HG03558 (cell line): Measurements from ENCODE around the gene LAIR2.
"Not testable (repeated sequence)": the region's sequence is repeated elsewhere in the genome, so short reads cannot be mapped to it uniquely, and the experiment has no call there.

ENCODE experiments used
- ATAC-seq: cut with Tn5 transposase; IDR thresholded peaks from one replicate; pipeline ENCODE4 v1.9.1; 2021; ENCODE audit warnings: moderate number of reproducible peaks; ENCODE audit not compliant: unreplicated experiment; ENCODE audit errors: extremely low read depth

Gene LAIR2

DNA sequence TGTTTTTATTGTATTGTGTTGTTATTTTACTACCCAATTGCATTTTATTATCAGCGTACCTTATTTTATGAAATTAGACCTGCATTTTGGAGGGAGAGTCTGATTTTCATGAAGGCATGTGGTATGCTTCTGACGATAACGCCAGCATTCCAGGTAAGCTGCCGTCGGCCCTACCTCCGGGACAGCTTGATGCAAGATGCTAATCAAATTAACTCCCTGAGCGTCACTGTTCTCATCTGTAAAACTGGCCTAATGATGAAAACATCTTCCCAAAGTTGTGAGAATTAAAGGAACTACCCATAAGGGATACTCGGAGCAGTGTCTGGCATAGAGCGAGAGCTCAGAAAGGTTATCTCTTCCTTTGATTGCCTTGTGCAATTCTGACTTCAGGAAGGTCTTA, 12.9 kb upstream of the LAIR2 start:
- no peak for ATAC-seq

DNA sequence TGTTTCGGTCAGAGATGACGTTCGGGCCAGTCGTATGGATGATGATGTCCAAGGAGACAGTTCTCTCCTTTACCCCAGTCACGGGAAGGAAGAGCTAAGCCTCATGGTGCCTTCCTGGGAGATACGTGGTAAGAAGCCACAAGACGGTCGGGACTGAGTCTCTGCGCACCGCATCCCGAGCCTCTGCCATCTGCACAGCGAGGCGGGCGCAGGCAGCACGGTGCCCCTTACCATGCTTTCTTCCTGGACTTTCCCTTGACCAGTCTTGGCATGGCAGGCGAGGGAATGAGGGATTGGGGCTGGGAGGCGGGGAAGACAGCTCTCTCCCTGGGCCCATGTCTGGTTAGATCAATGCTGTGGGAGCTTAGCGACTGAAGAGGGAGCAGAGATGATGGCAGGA, 10.1 kb upstream of the LAIR2 start:
- ATAC-seq, result no peak

DNA sequence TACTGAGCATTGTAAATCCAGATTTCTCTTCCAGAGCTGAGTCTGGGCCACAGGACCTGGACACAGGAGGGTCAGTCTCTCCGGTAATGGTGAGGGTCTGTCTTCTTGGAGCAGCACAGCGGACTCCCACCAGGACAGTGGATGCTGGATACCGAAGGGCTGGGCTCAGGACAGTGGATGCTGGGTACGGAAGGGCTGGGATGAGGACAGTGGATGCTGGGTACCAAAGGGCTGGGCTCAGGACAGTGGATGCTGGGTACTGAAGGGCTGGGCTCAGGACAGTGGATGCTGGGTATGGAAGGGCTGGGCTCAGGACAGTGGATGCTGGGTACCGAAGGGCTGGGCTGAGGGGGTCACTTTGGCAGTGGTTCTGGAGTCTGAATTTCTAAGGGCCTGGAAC, 9.6 kb upstream of the LAIR2 start:
- not testable (repeated sequence) for ATAC-seq

DNA sequence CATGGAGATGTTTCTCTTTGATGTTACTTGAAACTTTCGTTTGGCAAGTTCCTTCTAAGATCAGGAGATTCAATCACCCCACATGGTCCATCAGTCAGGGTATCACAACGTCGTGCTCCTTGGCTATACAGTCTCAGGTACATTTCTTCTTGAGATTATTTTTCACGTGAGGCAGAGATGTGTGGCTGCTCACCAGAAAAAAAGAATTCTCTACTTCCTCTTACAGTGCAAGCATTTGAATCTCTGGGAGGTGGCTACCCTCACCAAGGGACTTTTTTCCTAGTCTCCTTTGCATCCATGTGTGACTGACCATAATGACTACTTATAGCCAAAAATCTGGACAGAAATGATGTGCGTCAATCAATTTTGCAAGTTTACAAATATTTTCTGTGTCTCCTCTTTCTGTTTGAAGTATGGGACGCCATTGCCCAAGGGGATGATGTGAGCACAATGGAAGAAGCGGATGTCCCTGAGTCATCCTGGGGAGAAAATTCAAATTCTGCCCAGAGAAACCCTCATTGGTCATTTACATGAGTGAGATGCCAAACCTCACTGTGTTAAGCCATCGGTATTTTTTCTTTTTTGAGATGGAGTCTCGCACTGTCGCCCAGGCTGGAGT, 8.6 kb upstream of the LAIR2 start:
- no peak for ATAC-seq

DNA sequence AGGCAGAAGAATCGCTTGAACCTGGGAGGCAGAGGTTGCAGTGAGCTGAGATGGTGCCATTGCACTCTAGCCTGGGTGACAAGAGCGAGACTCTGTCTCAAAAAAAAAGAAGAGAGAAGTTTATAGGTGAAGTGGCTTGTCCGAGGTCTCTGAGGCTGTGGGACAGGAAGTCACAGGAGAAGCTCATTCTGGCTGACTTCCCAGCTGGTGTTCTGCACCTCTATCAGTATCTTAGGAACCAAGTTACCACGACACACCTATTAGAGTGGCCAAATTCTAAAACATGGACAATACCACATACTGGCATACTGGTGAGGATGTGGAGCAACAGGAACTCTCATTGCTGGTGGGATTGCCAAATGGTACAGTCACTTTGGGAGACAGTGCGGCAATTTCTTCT, 7.3 kb upstream of the LAIR2 start:
- ATAC-seq, result not testable (repeated sequence)

DNA sequence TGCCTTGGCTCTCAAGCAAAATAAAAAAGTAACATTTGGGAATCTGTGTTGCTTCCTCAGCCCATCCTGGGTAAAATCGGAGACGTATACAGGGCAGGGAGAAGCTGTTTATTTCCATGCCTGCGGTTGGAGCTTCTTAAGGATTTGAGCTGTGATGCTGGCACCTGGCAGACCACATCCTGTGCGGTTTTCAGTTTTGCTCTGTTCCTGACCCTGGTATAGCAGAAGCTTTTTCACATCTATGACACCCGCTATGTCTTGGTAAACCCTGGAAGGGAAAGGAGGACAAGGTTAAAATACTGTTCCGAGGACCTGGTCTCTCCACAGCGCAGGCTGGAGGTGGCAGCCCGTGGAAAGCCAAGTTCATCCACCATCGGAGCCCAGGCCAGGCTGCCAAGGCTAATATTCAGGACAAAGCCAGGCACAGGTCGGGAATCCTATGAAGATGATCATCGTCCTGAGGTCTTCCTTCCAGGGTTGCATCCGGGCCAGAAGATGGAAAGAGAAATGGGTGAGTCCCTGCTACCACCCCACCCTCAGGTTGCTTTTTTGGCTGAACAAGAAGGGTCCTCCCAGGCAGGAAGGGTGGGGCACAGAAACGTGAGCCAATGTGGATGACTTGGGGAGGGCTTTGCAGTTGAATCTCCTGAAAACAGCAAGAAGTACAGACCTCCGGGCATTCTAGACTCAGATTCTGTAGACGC, 4.7 kb upstream of the LAIR2 start:
- not testable (repeated sequence) for ATAC-seq

DNA sequence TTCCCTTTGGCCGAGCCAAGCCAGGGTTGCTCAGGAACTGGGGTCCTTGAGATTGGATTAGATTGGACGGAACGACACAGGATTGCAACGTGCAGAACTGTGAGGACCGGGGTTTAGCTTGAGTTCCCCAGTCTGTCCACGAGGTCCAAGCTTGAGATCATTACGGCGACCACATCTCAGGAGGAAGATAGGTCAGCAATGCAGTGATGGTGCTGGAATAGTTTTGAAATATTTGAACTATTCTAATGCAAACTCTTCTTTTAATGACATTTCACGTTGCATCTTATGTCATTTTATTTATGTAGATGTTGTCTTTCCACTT, 4.2 kb upstream of the LAIR2 start:
- ATAC-seq, result not testable (repeated sequence)

DNA sequence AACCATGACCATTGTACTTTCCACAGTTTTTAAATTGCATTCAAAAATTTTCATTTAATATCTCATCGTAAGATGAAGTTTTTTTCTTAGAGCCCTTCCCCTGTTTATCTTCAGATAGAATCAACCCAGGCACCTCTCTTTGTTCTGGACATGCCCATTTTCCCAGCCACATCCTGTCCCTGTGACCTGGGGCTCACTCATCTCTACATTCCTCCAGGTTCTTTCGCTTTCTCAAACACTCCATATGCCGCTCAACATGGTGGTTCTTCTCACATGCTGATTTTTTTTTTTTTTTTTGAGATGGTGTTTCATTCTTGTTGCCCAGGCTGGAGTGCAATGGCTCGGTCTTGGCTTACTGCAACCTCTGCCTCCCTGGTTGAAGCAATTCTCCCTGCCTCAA, 2.9 kb downstream of the LAIR2 start:
- ATAC-seq, result not testable (repeated sequence)

DNA sequence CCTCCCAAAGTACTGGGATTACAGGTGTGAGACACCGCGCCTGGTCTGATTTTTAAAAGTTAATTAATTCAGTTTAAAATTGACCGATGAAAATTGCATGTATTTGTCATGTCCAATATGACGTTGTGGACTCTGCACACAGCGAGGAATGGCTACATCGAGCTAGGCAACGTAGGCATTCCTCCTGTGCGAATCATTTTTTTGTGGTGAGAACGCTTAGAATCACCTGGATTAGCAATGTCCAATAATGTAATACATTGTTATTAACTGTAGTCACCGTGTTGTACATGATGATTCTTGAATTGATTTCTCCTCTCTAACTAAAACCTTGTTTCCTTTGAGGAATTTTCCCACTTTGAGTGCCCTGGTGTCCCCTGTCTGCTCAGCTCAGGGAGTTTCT, 3.4 kb downstream of the LAIR2 start:
- no peak for ATAC-seq

DNA sequence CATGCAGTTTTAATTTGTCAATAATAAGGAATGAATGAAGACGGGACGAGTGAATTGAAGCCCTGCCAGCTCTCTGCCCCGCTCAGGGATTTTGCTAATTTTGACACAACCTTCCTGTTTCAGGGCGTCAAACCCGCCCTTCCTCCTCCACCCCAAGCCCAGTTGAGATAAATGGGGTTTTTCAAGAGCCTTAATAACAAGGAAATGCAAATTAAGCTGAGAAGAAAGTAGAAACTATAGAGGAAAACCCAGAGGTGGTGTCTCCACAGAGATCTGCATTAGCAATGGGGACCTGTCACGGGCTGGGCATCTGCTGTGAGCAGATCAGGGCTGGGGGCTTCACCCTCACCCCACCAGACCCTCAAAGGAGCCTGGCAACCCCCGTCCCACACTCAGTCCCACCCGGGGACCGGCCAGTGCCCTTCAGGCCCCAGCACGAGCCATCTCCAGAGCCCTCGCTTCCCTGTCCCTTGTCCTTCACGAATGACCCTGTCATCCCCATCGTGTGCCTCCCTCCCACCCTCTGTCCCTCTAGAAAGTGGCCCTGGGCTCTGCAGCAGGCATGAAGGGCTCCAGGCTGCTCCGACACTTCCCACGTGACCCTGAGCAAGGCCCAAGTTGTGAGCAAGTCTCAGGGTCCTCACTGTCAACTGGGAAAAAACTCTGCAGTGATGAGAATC, 4.5 kb downstream of the LAIR2 start:
- not testable (repeated sequence) for ATAC-seq

DNA sequence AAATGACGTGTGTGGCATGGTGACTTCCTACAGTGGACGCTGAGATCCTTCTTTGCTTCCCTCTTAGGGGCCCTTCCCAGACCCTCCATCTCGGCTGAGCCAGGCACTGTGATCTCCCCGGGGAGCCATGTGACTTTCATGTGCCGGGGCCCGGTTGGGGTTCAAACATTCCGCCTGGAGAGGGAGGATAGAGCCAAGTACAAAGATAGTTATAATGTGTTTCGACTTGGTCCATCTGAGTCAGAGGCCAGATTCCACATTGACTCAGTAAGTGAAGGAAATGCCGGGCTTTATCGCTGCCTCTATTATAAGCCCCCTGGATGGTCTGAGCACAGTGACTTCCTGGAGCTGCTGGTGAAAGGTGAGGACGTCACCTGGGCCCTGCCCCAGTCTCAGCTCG, 5.2 kb downstream of the LAIR2 start:
- no peak for ATAC-seq

DNA sequence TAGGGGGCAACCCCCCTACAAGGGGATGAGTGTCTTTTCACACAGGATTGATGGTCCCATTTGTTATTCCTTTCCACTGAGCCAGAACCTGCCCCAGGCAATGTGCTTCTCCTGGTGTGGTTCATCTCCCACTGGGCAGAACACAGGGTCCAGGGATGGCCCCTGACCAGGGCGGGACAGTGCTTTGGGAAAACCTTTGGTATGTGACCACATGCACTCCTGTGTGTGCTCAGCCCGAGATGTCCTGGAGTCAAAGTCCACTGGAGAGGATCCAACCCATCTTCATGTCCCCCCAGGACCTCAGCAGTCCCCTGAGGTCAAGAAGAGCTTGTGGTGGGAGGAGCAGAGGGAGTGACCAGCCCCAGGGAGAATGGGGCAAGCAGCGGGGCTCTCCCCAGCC, 5.9 kb downstream of the LAIR2 start:
- not testable (repeated sequence) for ATAC-seq

DNA sequence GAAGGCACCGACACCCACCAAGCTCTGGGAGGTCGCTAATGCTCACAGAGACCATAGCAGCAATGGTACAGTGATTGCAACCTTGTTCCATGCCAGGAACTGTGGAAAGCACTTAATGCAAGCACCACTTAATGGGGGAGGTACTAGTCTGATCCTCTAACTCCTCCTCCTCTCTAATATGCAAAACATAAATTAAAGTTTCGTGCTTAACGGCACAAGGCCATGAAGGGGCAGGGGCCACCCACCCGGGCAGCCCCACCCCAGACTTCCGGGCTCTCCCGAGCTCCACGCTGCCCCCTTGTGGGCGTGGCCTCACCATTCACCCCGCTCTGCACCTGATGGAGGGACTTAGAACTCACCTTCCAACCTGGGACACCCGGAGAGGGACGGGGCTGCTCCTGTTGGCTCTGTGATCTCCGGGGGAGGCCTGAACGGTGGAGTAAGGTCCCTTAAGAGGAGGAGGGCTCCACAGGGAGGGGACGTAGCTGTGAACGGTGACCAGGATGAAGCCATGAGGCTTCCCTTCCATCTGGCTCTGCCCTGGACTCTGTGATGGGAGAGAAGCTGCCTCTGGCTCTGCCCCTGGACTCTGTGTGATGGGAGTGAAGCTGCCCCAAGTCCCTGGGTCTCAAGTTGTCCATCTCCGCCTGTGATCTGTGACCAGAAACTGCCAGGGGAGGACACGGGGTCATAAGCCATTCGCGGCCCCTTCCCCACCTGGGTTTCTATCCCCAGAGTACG, 6.7 kb downstream of the LAIR2 start:
- ATAC-seq, result not testable (repeated sequence)

DNA sequence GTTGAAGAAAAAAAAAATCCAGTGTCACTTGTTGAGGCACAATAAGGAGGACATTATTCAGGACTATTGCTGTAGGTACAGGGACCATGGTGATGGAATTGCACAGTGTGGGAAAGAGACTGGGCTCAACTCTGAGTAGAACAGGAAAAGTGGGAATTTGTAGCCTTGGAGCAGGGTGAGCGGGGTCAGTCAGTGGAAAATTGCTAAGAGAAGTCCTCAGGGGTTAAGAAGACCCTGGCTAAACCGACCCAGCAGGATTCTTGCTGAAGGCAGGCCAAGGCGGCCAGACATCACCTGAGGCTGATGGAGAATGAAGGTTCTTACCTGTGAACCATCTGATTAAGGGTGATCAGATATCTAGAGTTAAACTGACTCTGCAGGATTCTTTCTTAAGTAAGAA, 12.5 kb downstream of the LAIR2 start:
- ATAC-seq, result no peak

DNA sequence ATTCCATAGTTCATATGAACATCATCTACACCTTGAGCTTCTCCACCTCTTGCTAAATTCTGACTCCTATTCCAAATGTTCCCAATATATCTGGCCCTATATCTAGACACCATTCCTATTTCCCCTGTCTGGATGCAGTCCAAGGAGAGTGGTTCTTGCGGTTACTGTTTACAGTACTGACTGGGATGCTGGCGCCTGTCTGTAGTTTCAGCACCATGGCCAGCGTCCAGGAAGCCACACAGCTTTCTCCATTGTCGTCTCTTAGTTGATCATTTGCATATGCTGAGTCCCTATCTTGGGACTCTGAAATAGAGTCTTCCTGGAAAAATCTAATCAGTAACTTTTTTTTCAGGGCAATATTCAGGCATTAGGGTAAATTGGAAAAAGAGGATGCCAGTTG, 14.9 kb downstream of the LAIR2 start:
- no peak for ATAC-seq

DNA sequence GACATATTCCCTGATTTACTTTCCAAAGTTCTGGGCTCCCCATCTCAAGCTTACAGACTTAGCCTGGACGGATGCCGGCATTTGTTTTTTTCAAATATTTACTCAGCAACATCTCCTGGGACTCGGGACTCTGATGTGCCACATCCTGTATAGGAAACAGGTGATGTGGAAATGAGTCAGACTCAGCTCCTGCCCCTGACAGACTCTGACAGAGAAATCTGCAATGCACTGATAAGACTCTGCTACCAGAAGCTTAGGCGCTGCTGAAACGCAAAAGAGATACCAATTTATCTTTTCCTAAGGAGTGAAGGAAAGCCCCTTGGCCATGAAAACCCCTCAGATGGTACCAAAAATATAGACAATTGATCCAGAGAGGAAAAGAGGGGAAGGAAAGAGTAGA, 16.2 kb downstream of the LAIR2 start:
- ATAC-seq, result no peak

DNA sequence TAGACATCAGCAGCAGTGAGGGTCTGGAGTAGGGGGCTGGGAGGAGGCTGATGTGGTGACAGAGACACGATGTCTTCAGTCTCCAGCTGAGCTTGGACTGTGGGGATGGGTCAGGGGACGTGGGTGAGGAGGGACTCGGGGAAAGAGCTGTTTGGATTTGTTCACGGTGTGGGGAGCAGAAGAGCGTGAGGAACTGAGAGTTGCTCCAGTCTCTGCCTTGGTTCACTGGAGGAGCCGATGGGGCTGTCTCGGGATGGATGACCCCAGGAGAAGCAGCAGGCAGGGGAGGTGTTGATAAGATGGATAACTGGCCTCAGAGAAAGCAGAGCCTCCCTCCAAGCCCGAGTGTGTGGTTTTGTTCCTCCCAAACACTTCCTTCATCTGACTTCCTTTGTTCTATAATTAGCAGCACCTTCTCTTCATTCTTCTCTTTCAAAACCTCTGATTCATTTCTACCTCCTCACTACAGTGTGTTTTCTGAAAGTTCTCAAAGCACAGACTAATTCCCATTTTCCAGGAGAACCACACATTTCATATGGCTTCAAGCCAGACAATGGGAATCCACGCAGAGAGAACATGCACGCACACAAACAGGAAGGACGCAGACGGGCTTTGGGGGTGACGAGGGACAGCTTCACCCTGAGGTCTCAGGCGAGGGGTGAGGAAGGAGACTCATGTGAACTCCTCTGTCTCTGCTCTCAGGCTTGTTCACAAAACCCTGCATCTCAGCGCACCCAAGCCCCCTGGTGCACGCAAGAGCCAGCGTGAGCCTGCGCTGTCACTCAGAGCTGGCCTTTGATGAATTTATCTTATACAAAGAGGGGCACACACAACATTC, 18.6 kb downstream of the LAIR2 start:
- ATAC-seq, result no peak

DNA sequence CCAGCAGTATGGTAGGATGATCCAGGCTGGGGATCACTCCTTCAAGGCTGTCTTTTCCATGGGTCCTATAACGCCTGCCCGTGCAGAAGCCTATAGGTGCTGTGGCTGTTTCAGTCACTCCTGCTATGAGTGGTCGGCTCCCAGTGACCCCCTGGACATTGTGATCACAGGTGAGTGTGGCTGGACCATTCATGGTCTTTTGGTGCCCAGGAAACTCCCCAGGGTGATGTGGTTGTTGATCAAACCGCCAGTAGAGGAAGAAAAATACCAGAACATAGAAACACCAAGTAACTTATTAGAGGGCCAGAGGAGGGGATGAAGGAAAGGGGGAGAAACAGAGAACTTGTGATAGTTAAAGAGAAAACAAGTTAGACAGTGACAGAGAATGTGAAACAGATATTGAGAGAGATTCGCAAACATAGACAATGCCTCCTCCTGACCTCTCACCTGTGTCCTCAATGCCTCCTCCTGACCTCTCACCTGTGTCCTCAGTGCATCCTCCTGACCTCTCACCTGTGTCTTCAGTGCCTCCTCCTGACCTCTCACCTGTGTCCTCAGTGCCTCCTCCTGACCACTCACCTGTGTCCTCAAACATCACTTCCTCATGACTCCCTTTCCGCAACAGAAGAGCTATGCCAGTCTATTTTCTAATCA, 19.4 kb downstream of the LAIR2 start:
- ATAC-seq, result no peak

DNA sequence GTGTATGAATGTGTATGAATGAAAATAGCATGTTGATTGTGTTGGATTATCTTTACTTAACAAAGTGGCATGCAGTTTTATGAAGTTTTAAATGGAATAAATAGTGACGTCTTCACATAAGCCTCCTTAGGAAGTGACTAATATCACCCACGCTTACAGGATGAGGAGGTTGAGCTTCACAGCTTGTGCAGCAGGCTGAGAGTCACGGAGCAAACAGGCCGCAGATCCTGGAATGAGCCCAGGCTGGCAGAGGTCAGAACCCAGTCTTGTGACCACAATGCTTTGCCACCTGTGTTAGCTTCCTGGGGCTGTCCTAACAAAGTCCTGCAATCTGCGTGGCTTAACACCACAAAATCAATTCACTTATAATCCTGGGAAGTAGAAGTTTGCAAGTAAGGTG, 20.8 kb downstream of the LAIR2 start:
- no peak for ATAC-seq

DNA sequence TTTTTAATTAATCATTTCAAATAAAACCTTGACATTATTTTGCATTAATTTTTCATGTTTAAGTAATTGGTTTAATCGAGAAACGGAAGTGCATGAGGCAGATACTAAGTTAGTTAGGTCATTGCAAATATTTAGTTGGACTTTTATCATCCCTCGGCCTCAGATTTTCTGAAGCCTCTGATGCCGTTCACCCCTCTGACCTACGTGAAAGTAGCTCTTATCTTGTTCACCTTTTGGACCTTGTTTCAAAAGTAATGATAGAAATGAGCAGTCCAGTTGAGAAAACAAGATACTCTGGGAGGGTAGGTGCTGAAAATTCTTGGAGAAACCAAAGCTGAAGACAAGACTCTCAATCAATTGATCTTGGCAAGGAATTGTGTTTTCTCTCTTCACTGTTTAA, 23.0 kb downstream of the LAIR2 start:
- ATAC-seq, result no peak
